Mesenchymal stem cell (in vitro differentiated cells and primary cell): Measurements from ENCODE around the gene PPP6R2.

Experiments used
- DNase-seq: peaks from one replicate; pipeline ENCODE4 v3.0.0-alpha.2; 2013
- H2AFZ ChIP-seq: one replicate; pipeline ENCODE4 v1.6.1; 2013; ENCODE audit warnings: low read depth, mild to moderate bottlenecking, control low read depth, inconsistent platforms, low read length, moderate library complexity
- H2AK5ac ChIP-seq: 2 replicates; pipeline ENCODE4 v1.6.1; 2013; ENCODE audit warnings: low read length, moderate library complexity, mild to moderate bottlenecking, inconsistent platforms; ENCODE audit not compliant: severe bottlenecking
- H2BK120ac ChIP-seq: one replicate; pipeline ENCODE4 v1.6.1; 2013; ENCODE audit warnings: low read depth, mild to moderate bottlenecking, inconsistent platforms, low read length, moderate library complexity
- H2BK12ac ChIP-seq, 2 experiments: one replicate each; pipeline ENCODE4 v1.6.1; 2013; ENCODE audit warnings: inconsistent platforms in 2 of 2, low read length in 2 of 2, mild to moderate bottlenecking in 2 of 2, moderate library complexity in 2 of 2, control low read depth in 1 of 2
- H2BK15ac ChIP-seq: one replicate; pipeline ENCODE4 v1.6.1; 2013; ENCODE audit warnings: mild to moderate bottlenecking, low read depth, inconsistent platforms; ENCODE audit not compliant: poor library complexity, severe bottlenecking
- H2BK5ac ChIP-seq: 2 replicates; pipeline ENCODE4 v1.6.1; 2013; ENCODE audit warnings: low read depth, mild to moderate bottlenecking, low read length, control low read depth, inconsistent platforms; ENCODE audit not compliant: poor library complexity, severe bottlenecking
- H3K14ac ChIP-seq, 2 experiments: one replicate each; pipeline ENCODE4 v1.6.1; 2013; ENCODE audit warnings: inconsistent platforms in 2 of 2, low read length in 2 of 2, control low read depth in 1 of 2, mild to moderate bottlenecking in 1 of 2, moderate library complexity in 1 of 2
- H3K18ac ChIP-seq, 2 experiments: one replicate each; pipeline ENCODE4 v1.6.1; 2013; ENCODE audit warnings: inconsistent platforms in 2 of 2, low read length in 2 of 2, control low read depth in 1 of 2, low read depth in 1 of 2, mild to moderate bottlenecking in 1 of 2
- H3K23ac ChIP-seq, 2 experiments: one replicate each; pipeline ENCODE4 v1.6.1; 2013; ENCODE audit warnings: inconsistent platforms in 2 of 2, low read length in 2 of 2, mild to moderate bottlenecking in 2 of 2, moderate library complexity in 2 of 2, control low read depth in 1 of 2
- H3K27ac ChIP-seq: 2 replicates; pipeline ENCODE4 v1.5.1; 2013; ENCODE audit warnings: mild to moderate bottlenecking, moderate library complexity, low read length, control low read depth, inconsistent platforms; ENCODE audit not compliant: poor library complexity, severe bottlenecking
- H3K27me3 ChIP-seq, 2 experiments: 2 replicates each; pipeline versions ENCODE4 v1.6.1 to v1.7.0; 2013; ENCODE audit warnings: low read length in 2 of 2, mild to moderate bottlenecking in 2 of 2, moderate library complexity in 2 of 2, control low read depth in 1 of 2, inconsistent platforms in 1 of 2; ENCODE audit not compliant: control insufficient read depth in 1 of 2, insufficient read depth in 1 of 2
- H3K36me3 ChIP-seq, 2 experiments: 2 replicates each; pipeline versions ENCODE4 v1.6.1 to v1.7.0; 2013; ENCODE audit warnings: low read length in 2 of 2, control low read depth in 1 of 2, inconsistent platforms in 1 of 2, low read depth in 1 of 2, mild to moderate bottlenecking in 1 of 2; ENCODE audit not compliant: insufficient read depth in 2 of 2, control insufficient read depth in 1 of 2
- H3K4ac ChIP-seq, 2 experiments: one replicate each; pipeline ENCODE4 v1.6.1; 2013; ENCODE audit warnings: inconsistent platforms in 2 of 2, low read length in 2 of 2, mild to moderate bottlenecking in 2 of 2, moderate library complexity in 2 of 2, control low read depth in 1 of 2, low read depth in 1 of 2
- H3K4me1 ChIP-seq: 2 replicates; pipeline ENCODE4 v1.6.1; 2013; ENCODE audit warnings: low read depth, low read length, control low read depth; ENCODE audit not compliant: control insufficient read depth, insufficient read depth
- H3K4me2 ChIP-seq: 2 replicates; pipeline ENCODE4 v1.6.1; 2013; ENCODE audit warnings: low read length, mild to moderate bottlenecking, inconsistent platforms; ENCODE audit not compliant: poor library complexity, severe bottlenecking
- H3K4me3 ChIP-seq, 2 experiments: 2 replicates each; pipeline versions ENCODE4 v1.5.1 to v1.7.0; 2013; ENCODE audit warnings: low read length in 2 of 2, mild to moderate bottlenecking in 2 of 2, control low read depth in 1 of 2, low read depth in 1 of 2; ENCODE audit not compliant: insufficient read depth in 1 of 2
- H3K79me1 ChIP-seq: replicated peaks from 2 replicates; pipeline ENCODE4 v1.6.1; 2013; ENCODE audit warnings: mild to moderate bottlenecking, control low read depth, low read length, inconsistent platforms; ENCODE audit not compliant: poor library complexity, severe bottlenecking
- H3K9ac ChIP-seq: 2 replicates; pipeline ENCODE4 v1.7.0; 2013; ENCODE audit warnings: mild to moderate bottlenecking, low read length, moderate library complexity
- H3K9me3 ChIP-seq: 2 replicates; pipeline ENCODE4 v1.7.0; 2013; ENCODE audit warnings: mild to moderate bottlenecking, low read length; ENCODE audit not compliant: control insufficient read depth
- H4K8ac ChIP-seq: one replicate; pipeline ENCODE4 v1.6.1; 2013; ENCODE audit warnings: inconsistent platforms, mild to moderate bottlenecking, low read length, moderate library complexity
- H4K91ac ChIP-seq: one replicate; pipeline ENCODE4 v1.6.1; 2013; ENCODE audit warnings: mild to moderate bottlenecking, low read length, inconsistent platforms
- WGBS: methylation state at CpG from one replicate; pipeline ENCODE4 v1.1.7; 2013; ENCODE audit warnings: mixed read lengths; 5-methylcytosine and 5-hydroxymethylcytosine counted together

PPP6R2 gene

DNA sequence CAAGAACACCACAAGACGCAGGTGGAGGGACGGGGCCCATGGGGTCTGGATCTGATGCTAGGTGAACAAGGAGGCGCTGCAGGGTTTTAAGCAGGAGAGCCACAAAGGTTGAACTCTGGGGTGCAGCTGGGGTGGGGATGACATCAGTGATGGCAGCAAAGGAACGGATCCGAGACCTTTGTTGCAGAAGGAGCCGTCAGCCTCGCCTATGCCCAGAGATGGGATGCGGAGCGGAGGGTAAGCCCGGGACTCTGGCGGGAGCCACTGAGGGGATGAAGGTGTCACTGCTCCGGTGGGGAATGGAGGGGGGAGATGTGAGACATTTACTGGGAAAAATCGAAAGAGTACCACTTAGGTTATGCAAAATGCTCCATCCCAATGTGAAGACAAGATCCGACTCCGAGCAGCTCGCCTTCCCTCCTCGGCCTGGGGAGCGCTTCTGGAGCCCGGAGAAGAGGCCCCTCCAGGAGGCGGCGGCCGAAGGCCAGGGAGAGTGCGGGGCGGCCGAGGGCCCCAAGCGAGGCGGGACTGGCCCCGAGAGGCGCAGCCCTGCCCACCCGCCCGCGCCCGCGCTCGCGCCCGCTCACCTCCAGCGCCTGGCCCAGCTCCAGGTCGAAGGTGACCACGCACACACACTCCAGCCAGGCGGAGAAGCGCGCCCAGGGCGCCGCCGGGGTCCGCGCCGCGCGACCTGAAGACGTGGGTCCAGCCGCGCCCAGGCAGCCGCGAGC lies 16.7 kb upstream of the PPP6R2 start:
- H2BK12ac ChIP-seq: peak overlapping the region in 1 of 2 experiments; percentile 71
- no peaks in the 10 kb centered on the region for H3K27me3 ChIP-seq
- DNase-seq: no peak
- H4K91ac ChIP-seq: peak overlapping the region; percentile 30
- H2BK120ac ChIP-seq: peak overlapping the region; percentile 74
- H3K4ac ChIP-seq: peak overlapping the region in 1 of 2 experiments; percentile 92
- peak overlapping the region; percentile 60 for H2BK15ac ChIP-seq
- H3K14ac ChIP-seq: peak overlapping the region in 1 of 2 experiments; percentile 96
- H3K36me3 ChIP-seq: no peaks in the 10 kb centered on the region
- H3K23ac ChIP-seq: peak overlapping the region in 1 of 2 experiments; percentile 89
- H3K79me1 ChIP-seq: peaks cover 7% of the 10 kb centered on the region
- H2BK5ac ChIP-seq: no peak overlapping the region
- H3K4me3 ChIP-seq: peak overlapping the region; percentile 88 to 89
- peak overlapping the region; percentile 71 for H4K8ac ChIP-seq
- no peaks in the 10 kb centered on the region for H3K9me3 ChIP-seq
- H3K9ac ChIP-seq: peak overlapping the region; percentile 87
- H3K4me2 ChIP-seq: peak overlapping the region; percentile 78
- H2AFZ ChIP-seq: peak overlapping the region; percentile 85
- WGBS: 25% methylated on average over 34 of the region's 56 CpGs
- H3K4me1 ChIP-seq: peaks cover 16% of the 10 kb centered on the region
- H3K18ac ChIP-seq: peak overlapping the region; percentile 92 to 95
- no peak overlapping the region for H2AK5ac ChIP-seq
- no peak overlapping the region for H3K27ac ChIP-seq

DNA sequence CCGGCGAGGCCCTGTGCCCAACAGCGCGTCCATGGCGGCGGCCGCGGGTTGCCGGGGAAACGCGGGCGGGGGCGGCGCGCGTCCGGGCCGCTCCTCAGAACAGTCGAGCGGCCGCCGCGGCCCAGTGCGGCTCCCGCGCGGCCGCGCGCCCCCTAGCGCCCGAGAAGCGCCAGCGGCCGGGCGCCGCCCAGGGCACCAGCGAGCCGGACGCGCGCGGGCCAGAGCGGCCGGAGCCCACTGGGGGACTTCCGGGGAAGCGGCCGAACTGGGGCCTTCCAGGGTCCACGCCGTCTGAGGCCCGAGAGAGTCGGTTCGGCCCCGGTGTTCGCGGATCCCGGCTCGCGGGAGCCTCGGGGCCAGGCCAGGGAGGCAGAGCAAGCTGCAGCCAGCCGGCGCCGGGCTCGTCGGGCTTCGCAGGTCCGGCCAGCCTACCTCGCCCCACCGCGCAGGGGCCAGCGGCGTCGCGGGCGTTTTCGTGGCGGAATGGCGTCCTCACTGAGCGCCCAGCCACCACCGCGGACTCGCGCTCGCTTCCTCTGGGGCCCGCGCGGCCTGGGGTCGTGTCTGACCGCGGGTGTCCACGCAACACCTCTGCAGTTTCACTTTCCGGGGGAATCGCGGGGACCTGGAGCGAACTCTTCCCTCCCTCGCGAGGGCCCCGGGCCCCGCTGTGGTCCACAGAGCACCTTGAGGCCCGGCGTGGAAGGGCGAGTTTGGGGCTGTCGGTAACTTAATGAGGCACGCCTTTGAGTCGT lies 16.0 kb upstream of the PPP6R2 start, which contains the start of gene DENND6B:
Gene DENND6B, minus strand, starts transcription at position 57 of the 755 bp plus-strand sequence. Its CDS starts 24 bp downstream, at position 33.
- Histone ChIP-seq H3K36me3 (no peaks in the 10 kb centered on the region), H2BK5ac (no peak within 1 kb of the TSS), H2BK120ac (peak within 1 kb of the TSS; percentile 99), H3K14ac (peak within 1 kb of the TSS; percentile 96), H3K9ac (peak within 1 kb of the TSS; percentile 97), H2AK5ac (peak within 1 kb of the TSS; percentile 97), H3K4me1 (peaks cover 16% of the 10 kb centered on the region), H3K23ac (peak within 1 kb of the TSS in 1 of 2 experiments; percentile 89), H3K79me1 (peaks cover 7% of the 10 kb centered on the region), H3K27me3 (no peaks in the 10 kb centered on the region), H2AFZ (peak within 1 kb of the TSS; percentile 98), H3K4me3 (peak within 1 kb of the TSS; percentile 89), H4K91ac (peak within 1 kb of the TSS; percentile 99), H4K8ac (peak within 1 kb of the TSS; percentile 100), H3K4ac (peak within 1 kb of the TSS; percentile 99), H3K4me2 (peak within 1 kb of the TSS; percentile 87), H3K9me3 (no peaks in the 10 kb centered on the region), H3K27ac (no peak within 1 kb of the TSS), H3K18ac (peak within 1 kb of the TSS; percentile 95 to 98), H2BK15ac (peak within 1 kb of the TSS; percentile 92), H2BK12ac (peak within 1 kb of the TSS in 1 of 2 experiments; percentile 82)
- DNase-seq: peak; percentile 69
- WGBS: 17% methylated on average over 67 of the region's 105 CpGs

DNA sequence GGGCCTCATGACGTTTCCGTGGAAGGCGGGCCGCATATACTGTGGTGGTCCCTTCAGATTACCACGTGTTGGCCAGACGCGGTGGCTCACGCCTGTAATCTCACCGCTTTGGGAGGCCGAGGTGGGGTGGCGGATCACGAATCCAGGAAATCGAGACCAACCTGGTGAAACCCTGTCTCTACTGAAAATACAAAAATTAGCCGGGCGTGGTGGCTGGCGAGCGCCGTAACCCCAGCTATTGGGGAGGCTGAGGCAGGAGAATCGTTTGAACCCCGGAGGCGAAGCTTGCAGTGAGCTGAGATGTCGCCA lies 15.5 kb upstream of the PPP6R2 start:
- peaks cover 16% of the 10 kb centered on the region for H3K4me1 ChIP-seq
- peak overlapping the region; percentile 99 for H4K91ac ChIP-seq
- H2AK5ac ChIP-seq: peak overlapping the region; percentile 97
- no peak overlapping the region for H3K23ac ChIP-seq
- H3K4me3 ChIP-seq: peak overlapping the region; percentile 71 to 89
- peak overlapping the region; percentile 97 for H3K9ac ChIP-seq
- H4K8ac ChIP-seq: peak overlapping the region; percentile 100
- H3K79me1 ChIP-seq: peaks cover 7% of the 10 kb centered on the region
- 97% methylated on average over 22 of the region's 22 CpGs for WGBS
- peak overlapping the region; percentile 84 to 98 for H3K18ac ChIP-seq
- H3K9me3 ChIP-seq: no peaks in the 10 kb centered on the region
- no peak for DNase-seq
- peak overlapping the region; percentile 99 for H3K4ac ChIP-seq
- no peak overlapping the region for H3K27ac ChIP-seq
- peak overlapping the region; percentile 87 for H3K4me2 ChIP-seq
- H2BK15ac ChIP-seq: peak overlapping the region; percentile 92
- peak overlapping the region; percentile 92 to 96 for H3K14ac ChIP-seq
- no peak overlapping the region for H2BK5ac ChIP-seq
- H3K36me3 ChIP-seq: no peaks in the 10 kb centered on the region
- H3K27me3 ChIP-seq: no peaks in the 10 kb centered on the region
- peak overlapping the region; percentile 99 for H2BK120ac ChIP-seq
- peak overlapping the region in 1 of 2 experiments; percentile 82 for H2BK12ac ChIP-seq
- H2AFZ ChIP-seq: peak overlapping the region; percentile 98

DNA sequence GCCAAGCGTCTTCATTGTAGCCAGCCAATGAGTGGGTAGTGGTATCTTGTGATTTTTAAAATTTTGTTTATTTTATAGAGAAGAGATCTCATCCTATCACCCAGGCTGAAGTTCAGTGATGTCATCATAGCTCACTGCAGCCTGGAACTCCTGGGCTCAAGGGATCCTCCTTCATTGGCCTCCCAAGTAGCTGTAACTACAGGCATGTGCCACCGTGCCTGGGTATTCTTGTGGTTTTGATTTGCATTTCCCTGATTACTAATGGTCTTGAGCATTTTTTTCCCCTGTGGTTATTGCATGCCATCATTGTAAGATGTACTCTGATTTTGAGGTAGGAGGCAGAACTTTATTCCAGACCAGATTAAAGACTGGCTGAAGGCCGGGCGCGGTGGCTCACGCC lies 13.9 kb upstream of the PPP6R2 start:
- no peak overlapping the region for H3K4me2 ChIP-seq
- H2AFZ ChIP-seq: no peak overlapping the region
- H3K4ac ChIP-seq: no peak overlapping the region
- H3K9me3 ChIP-seq: no peaks in the 10 kb centered on the region
- H3K9ac ChIP-seq: no peak overlapping the region
- peaks cover 7% of the 10 kb centered on the region for H3K79me1 ChIP-seq
- H3K27ac ChIP-seq: no peak overlapping the region
- H2BK12ac ChIP-seq: no peak overlapping the region
- no peak overlapping the region for H3K23ac ChIP-seq
- H2BK5ac ChIP-seq: no peak overlapping the region
- H2BK120ac ChIP-seq: no peak overlapping the region
- peaks cover 16% of the 10 kb centered on the region for H3K4me1 ChIP-seq
- WGBS: 89% methylated on average over 5 of the region's 6 CpGs
- no peak overlapping the region for H3K14ac ChIP-seq
- no peak overlapping the region for H4K8ac ChIP-seq
- H2AK5ac ChIP-seq: no peak overlapping the region
- H3K36me3 ChIP-seq: no peaks in the 10 kb centered on the region
- no peak overlapping the region for H3K4me3 ChIP-seq
- H3K27me3 ChIP-seq: no peaks in the 10 kb centered on the region
- H2BK15ac ChIP-seq: no peak overlapping the region
- peak; percentile 52 for DNase-seq
- H3K18ac ChIP-seq: no peak overlapping the region
- no peak overlapping the region for H4K91ac ChIP-seq
